Peyer's patch (tissue), 4 donors: ENCODE results near the gene RPS17.

Experiments used
- CTCF ChIP-seq, 6 experiments: fragments of 450-650 bp in 4 of 6; fragments of 200-600 bp in 2 of 6; sonication (generic) in 1 of 6; IDR thresholded peaks; one replicate each; pipeline ENCODE4 v1.5.1; 2017 to 2019; ENCODE audit warnings: antibody characterized with exemption in 6 of 6, mild to moderate bottlenecking in 3 of 6, moderate library complexity in 1 of 6
- POLR2A ChIP-seq, 2 donors: fragments of 450-650 bp; IDR thresholded peaks; one replicate each; pipeline ENCODE4 v1.5.1; 2017; ENCODE audit warnings: antibody characterized with exemption in 2 of 2, mild to moderate bottlenecking in 2 of 2, moderate library complexity in 2 of 2

- TF ChIP-seq CTCF (IDR thresholded peaks at IDR 0.05), result no peak
- no peak for TF ChIP-seq POLR2A (IDR thresholded peaks at IDR 0.05)
Measured at GRCh38 chr15:82543160-82543559, 2.9 kb upstream of the RPS17 start.
